Testis (tissue), 2 donors: ENCODE data around the gene CHST12.

Source experiments
- POLR2A ChIP-seq: fragments of 450-650 bp; IDR thresholded peaks from one replicate; pipeline ENCODE4 v1.6.1; 2017; ENCODE audit warnings: antibody characterized with exemption, mild to moderate bottlenecking, moderate library complexity
- TF ChIP-seq, protein P1 (sequence below), 3 experiments: fragments of 450-650 bp in 2 of 3; fragments of 200-600 bp in 1 of 3; sonication (generic) in 1 of 3; IDR thresholded peaks; one replicate each; pipeline ENCODE4 v1.5.1; 2016 to 2019; ENCODE audit warnings: antibody characterized with exemption in 3 of 3, mild to moderate bottlenecking in 2 of 3, moderate library complexity in 1 of 3

DNA sequence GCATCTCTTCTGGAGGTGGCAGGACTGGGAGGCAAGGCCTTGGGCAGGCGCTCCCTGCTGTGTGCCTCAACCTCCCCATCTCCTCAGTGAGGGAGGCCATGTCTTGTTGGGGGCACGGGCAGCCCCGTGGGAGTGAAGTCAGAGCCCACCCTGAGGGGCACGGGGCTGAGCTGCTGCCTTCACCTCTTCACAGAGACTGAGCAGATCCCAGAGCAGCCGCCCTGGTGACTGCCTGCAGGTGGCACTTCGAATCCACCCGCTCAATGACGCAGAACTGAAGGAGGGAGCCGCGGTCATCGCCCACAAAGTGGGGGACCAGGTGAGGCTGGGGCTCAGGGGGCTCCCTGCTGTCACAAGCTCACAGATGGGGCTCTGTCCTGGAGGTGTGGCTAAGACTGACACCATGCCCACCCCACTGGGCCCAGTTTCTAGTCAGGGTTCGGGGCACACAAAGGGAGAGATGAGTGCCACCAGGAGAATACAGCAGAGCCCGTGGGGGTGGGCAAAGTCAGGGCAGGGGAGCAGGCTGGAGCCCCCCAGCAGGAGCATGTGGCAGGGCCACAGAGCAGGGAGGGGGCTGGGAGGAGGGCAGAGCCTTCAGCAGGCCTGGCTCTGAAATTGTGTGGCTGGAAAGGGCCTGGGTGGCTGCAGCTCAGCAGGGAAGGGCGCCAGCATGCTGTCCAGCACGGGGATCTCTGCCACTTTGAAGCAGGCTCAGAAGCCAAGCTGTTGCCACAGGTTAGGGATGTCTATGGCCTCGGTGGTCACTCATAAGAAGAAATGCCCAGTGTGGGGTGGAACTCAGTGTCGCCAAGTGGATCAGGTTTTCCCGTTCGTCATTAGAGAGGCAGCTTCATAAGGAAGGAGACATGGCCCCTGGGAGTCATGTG is 18.8 kb upstream of the CHST12 start:
- TF ChIP-seq, protein P1, sequence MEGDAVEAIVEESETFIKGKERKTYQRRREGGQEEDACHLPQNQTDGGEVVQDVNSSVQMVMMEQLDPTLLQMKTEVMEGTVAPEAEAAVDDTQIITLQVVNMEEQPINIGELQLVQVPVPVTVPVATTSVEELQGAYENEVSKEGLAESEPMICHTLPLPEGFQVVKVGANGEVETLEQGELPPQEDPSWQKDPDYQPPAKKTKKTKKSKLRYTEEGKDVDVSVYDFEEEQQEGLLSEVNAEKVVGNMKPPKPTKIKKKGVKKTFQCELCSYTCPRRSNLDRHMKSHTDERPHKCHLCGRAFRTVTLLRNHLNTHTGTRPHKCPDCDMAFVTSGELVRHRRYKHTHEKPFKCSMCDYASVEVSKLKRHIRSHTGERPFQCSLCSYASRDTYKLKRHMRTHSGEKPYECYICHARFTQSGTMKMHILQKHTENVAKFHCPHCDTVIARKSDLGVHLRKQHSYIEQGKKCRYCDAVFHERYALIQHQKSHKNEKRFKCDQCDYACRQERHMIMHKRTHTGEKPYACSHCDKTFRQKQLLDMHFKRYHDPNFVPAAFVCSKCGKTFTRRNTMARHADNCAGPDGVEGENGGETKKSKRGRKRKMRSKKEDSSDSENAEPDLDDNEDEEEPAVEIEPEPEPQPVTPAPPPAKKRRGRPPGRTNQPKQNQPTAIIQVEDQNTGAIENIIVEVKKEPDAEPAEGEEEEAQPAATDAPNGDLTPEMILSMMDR (IDR thresholded peaks at IDR 0.05) = no peak
- TF ChIP-seq POLR2A = no peak
